Activated CD4-positive, CD25-positive, alpha-beta regulatory T cell (primary cell): ENCODE measurements around the gene SLC26A5.

Experiments
- DNase-seq, 4 experiments: peaks; one replicate each; lab custom pipeline; 2025; lab: John Stamatoyannopoulos, UW

The SLC26A5 gene

DNA sequence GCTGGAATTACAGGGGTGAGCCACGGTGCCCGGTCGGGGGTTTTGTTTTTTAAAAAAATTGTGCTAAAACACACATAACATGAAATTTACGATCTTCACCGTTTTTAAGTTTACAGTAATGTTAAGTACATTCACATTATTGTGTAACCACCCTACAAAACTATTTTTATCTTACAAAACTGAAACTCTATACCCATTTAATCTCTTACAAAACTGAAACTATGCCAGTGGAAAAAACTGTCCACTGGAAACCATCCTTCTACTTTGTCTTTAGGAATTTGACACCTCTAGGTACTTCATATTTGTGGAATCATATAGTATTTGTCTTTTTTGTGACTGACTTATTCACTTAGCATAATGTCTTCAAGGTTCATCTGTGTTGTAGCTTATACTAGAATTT lies 99.6 kb downstream of the SLC26A5 start:
- no peak for DNase-seq

DNA sequence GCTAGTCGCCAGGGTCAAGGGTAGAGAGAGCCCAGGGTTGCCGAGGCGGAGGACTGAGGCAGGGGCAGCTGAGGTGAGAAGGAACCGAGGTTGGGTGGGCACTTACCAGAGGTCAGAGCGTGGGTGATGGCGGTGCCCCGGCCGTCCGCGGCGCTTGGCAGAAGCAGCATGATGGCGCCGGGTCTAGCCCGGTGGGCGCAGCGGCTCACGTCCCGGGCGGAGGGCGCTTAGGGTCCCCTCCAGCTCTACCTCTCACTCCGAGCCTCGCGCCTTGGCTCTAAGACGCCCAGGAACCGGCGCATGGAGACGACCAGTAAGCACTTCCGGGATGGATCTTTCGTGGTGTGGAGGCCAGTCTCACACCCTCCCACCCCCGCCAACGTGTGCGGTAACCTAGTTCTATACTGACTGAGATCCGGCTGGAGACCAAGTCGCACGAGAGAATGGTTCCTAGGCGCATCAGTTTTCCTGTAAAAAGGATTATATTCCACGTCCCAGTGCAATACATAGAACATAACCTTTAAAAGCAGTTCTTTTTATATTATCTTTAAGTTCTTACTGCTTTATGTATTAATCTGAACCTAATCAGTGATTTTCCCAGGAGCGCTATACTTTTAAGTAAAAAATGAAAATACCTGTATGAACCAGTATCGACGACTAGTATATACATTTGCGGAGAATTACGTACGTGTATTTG lies 101.4 kb downstream of the SLC26A5 start, which contains the start of gene DNAJC2:
Gene DNAJC2 (minus strand): TSS at position 315 of the 697 bp plus-strand sequence. CDS start 145 bp downstream, at position 170.
- DNase-seq, result peak; percentile 66 to 71 (median 68)

DNA sequence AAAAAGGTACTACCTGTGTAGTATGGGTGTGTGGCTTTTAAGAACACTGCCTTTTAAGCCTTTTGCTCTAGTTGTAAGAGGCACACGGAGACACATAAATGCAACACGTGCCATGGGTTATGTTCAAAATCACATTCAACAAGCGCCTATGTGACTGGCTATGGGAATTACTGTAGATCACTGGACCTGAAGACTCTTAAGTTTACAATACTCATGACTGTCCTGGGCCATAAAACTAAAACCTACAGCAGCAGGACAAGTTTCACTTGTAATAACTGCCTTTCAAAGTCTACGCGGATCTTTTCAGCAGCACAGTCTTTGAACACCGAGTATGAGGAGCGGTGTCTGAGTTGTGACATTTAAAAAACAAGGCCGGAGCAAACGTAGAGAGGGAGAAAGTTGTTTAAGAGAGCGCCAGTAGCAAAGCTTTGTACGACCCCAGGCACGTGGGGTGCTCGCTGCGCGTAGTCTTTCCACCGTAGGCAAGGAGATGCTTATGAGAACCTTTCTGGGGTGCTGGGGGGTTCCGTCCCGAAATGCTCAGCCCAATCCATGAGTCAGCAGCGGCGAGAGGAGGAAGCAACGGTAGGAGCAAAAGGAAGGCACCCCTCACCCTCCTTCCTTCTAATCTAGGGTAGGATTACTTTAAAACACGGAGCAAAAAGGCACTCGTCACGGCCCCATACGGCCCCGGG lies 102.1 kb downstream of the SLC26A5 start:
- no peak for DNase-seq

DNA sequence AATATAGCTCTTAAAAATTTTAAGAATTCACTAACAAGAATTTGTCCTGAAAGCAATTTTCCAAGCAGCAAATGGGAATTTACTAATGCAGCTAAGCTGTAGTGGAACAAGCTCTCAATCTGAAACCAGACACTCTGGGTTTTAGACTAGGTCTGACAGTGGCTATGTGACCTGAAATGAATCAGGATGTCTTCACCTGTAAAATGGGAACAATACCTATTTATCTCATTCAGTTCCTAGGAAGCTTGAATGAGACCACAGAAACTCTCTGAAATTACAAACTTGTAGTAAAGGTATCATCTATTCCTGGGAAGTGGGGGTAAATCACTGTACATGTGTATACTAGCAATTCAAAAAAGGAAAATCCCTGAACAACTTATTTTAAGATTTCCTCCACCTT lies 102.7 kb downstream of the SLC26A5 start:
- no peak for DNase-seq

DNA sequence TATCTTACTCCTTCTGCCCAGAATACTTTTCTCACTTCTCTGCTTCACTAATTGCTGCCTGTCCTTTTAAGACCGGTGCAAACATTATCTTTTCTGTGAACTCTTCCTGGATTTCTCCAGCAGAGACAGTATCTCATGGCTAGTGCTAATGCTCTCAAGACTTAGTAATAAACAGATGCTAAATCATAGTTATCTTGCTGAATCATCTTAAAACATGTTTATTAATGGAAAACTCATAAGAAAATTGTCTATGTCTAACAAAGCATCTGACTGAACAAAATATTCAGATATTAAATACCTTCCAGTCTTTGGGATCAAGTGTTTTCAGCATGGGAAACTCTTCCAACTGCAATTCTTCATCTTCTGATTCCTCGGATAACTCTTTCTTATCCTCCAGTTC lies 104.5 kb downstream of the SLC26A5 start:
- no peak for DNase-seq

DNA sequence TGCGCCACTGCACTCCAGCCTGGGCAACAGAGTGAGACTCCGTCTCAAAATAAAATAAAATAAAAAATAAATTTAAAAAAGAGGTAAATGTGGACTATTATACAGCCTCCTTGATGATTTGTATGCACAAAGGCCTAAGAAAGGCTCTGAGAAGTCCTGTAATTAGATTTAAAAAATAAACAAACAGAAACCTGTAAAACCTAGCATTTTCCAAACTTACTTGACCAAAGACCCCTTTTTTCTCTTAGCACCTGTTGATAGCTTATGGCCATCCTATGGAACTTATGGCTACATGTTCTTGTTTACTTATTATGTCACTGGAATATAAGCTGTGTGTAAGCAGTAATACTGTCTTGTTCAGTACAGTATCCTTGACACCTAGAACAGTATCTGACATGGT lies 107.1 kb downstream of the SLC26A5 start:
- DNase-seq, result no peak

DNA sequence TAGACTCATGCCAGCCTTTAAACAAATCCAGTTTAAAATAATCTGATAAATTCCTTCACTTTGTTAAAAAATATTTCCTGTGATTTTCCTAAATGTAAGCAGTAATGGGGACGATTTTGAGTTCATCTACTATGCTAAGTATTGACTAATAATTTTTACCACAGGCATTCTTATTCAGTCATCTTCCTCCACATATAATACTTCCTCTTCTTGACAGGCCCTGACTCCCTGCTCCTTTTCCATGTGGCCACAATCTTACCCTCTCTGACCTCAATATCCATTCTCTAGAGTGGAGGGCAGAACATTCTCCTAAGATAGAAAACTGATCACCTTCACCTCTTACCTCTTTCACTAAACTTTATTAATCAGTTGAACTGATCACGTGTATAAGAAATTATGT lies 109.2 kb downstream of the SLC26A5 start:
- DNase-seq, result no peak

DNA sequence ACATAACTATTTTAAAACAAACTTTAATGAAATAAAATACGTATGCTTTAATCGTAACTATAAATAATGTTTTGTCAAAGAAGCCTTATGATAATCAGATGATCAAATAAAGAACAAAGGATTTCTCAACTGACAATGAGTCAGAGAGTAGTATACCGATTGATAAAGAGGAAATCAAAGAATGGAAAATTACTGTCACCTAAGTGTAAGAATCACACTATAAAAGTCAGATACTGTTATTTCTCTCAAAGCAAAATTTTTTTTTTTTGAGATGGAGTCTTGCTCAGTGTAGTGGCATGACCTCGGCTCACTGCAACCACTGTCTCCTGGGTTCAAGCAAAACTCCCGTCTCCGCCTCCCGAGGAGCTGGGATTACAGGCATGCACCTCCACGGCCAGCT lies 120.3 kb downstream of the SLC26A5 start:
- no peak for DNase-seq
